Liver (tissue), 9 donors: ENCODE data around the gene DOK6. TPM values are rescaled to one million over a fixed set of nuclear protein-coding genes. Genes with fewer than 3 reads are reported as not detected.

ENCODE experiments used
- DNase-seq: peaks from one replicate; pipeline ENCODE4 v3.0.0-alpha.2; 2017; ENCODE audit warnings: low spot score
- H3K27ac ChIP-seq, 2 donors: one replicate each; pipeline ENCODE4 v1.7.0; 2013; ENCODE audit warnings: inconsistent platforms in 2 of 2, low read length in 2 of 2, control low read depth in 1 of 2, low read depth in 1 of 2, mild to moderate bottlenecking in 1 of 2
- H3K27me3 ChIP-seq, 4 donors: one replicate each; pipeline versions ENCODE4 v1.6.1 to v1.7.0; 2013; ENCODE audit warnings: low read length in 3 of 4, inconsistent platforms in 1 of 4, mild to moderate bottlenecking in 1 of 4, moderate library complexity in 1 of 4; ENCODE audit not compliant: control insufficient read depth in 4 of 4, insufficient read depth in 4 of 4
- H3K36me3 ChIP-seq, 4 donors: one replicate each; pipeline versions ENCODE4 v1.6.1 to v1.7.0; 2013; ENCODE audit warnings: low read length in 3 of 4, mild to moderate bottlenecking in 3 of 4, low read depth in 1 of 4, moderate library complexity in 1 of 4; ENCODE audit not compliant: control insufficient read depth in 4 of 4, insufficient read depth in 3 of 4
- H3K4me1 ChIP-seq, 4 donors: one replicate each; pipeline versions ENCODE4 v1.6.1 to v1.7.0; 2013; ENCODE audit warnings: low read length in 3 of 4, mild to moderate bottlenecking in 3 of 4, moderate library complexity in 1 of 4; ENCODE audit not compliant: control insufficient read depth in 4 of 4, insufficient read depth in 4 of 4
- H3K4me3 ChIP-seq, 3 donors: one replicate each; pipeline versions ENCODE4 v1.6.1 to v1.7.0; 2013; ENCODE audit warnings: low read length in 3 of 3, control low read depth in 1 of 3, low read depth in 1 of 3, mild to moderate bottlenecking in 1 of 3
- H3K9ac ChIP-seq, 2 donors: one replicate each; pipeline ENCODE4 v1.7.0; 2013; ENCODE audit warnings: low read length in 2 of 2, mild to moderate bottlenecking in 2 of 2, moderate library complexity in 2 of 2, control low read depth in 1 of 2, low read depth in 1 of 2
- H3K9me3 ChIP-seq, 4 donors: one replicate each; pipeline versions ENCODE4 v1.6.1 to v1.7.0; 2013; ENCODE audit warnings: low read length in 3 of 4; ENCODE audit not compliant: control insufficient read depth in 4 of 4
- EGR1 ChIP-seq, 2 donors: IDR thresholded peaks; 2 replicates each; pipeline ENCODE4 v1.6.1; 2016 to 2018; ENCODE audit warnings: antibody characterized with exemption in 2 of 2, low read depth in 2 of 2
- FOXA1 ChIP-seq: IDR thresholded peaks from 2 replicates; pipeline ENCODE4 v1.6.1; 2016; ENCODE audit warnings: antibody characterized with exemption
- GABPA ChIP-seq, 2 donors: IDR thresholded peaks in 1 of 2; conservative IDR thresholded peaks in 1 of 2; 2 replicates each; pipeline ENCODE4 v1.6.1; 2016; ENCODE audit warnings: antibody characterized with exemption in 2 of 2, mild to moderate bottlenecking in 1 of 2, moderate library complexity in 1 of 2
- HNF4A ChIP-seq, 2 donors: conservative IDR thresholded peaks; 2 replicates each; pipeline ENCODE4 v1.6.1; 2016; ENCODE audit warnings: antibody characterized with exemption in 2 of 2, mild to moderate bottlenecking in 2 of 2
- HNF4G ChIP-seq: IDR thresholded peaks from 2 replicates; pipeline ENCODE4 v1.6.1; 2016; ENCODE audit warnings: antibody characterized with exemption
- NR2F2 ChIP-seq: IDR thresholded peaks from 2 replicates; pipeline ENCODE4 v1.6.1; 2016; ENCODE audit warnings: antibody characterized with exemption
- RAD21 ChIP-seq, 2 donors: IDR thresholded peaks; 2 replicates each; pipeline ENCODE4 v1.6.1; 2016; ENCODE audit warnings: antibody characterized with exemption in 2 of 2, mild to moderate bottlenecking in 2 of 2
- REST ChIP-seq: IDR thresholded peaks from 2 replicates; pipeline ENCODE4 v1.6.1; 2016; ENCODE audit warnings: antibody characterized with exemption, mild to moderate bottlenecking
- RXRA ChIP-seq, 2 donors: IDR thresholded peaks; 2 replicates each; pipeline ENCODE4 v1.6.1; 2017 to 2018; ENCODE audit warnings: antibody characterized with exemption in 2 of 2, mild to moderate bottlenecking in 1 of 2
- SP1 ChIP-seq: IDR thresholded peaks from 2 replicates; pipeline ENCODE4 v1.6.1; 2018; ENCODE audit warnings: antibody characterized with exemption, mild to moderate bottlenecking
- TAF1 ChIP-seq: conservative IDR thresholded peaks from 2 replicates; pipeline ENCODE4 v1.6.1; 2016; ENCODE audit warnings: antibody characterized with exemption, mild to moderate bottlenecking
- YY1 ChIP-seq: IDR thresholded peaks from 2 replicates; pipeline ENCODE4 v1.6.1; 2016; ENCODE audit warnings: antibody characterized with exemption, mild to moderate bottlenecking
- WGBS: extraction: QIAGEN DNeasy Blood & Tissue Kit; methylation state at CpG from one replicate; pipeline ENCODE4 v1.1.7; 2013; 5-methylcytosine and 5-hydroxymethylcytosine counted together
- polyA plus RNA-seq, 2 donors: library from polyadenylated mRNA; stranded (reverse) in 1 of 2; unstranded in 1 of 2; fragments of 200-250 nt in 1 of 2; fragments of >200 nt in 1 of 2; fragmentation: Nextera tagmentation in 1 of 2; extraction: Ambion mirVana in 1 of 2; gene quantifications; one replicate each; pipeline versions ENCODE4 v1.2.1 to v1.2.3, GENCODE V29; 2013 to 2015
- total RNA-seq, 2 donors: library from RNA; depleted of rRNA; stranded (reverse); fragments of >200 nt; gene quantifications; one replicate each; pipeline ENCODE4 v1.2.3, GENCODE V29; 2014
- TF ChIP-seq, protein P1 (sequence below): fragments of 150-350 bp; IDR thresholded peaks from 2 replicates; pipeline ENCODE4 v1.5.1; 2017; ENCODE audit warnings: improper control_type of control experiment, low read depth, low read length; ENCODE audit not compliant: missing input control
- TF ChIP-seq, protein P2 (sequence below): IDR thresholded peaks from 2 replicates; pipeline ENCODE4 v1.6.1; 2016; ENCODE audit warnings: antibody characterized with exemption
- donor health status: healthy.
- donor health status: healthy.
- donor health status: healthy.
- donor health status: healthy.
- donor health status: healthy.

The DOK6 gene
- total and polyA plus RNA-seq, 4 donors = 0.08 to 1.1 (median 0.67) TPM

GRCh38 chr18:69402533-69402989 lies 1.9 kb downstream of the DOK6 start:
- Histone ChIP-seq H3K4me1 (peaks cover 7 to 25% (median 17%) of the 10 kb centered on the region in 4 donors), H3K27me3 (no peaks in the 10 kb centered on the region), H3K9ac (no peak overlapping the region), H3K36me3 (no peaks in the 10 kb centered on the region), H3K9me3 (no peaks in the 10 kb centered on the region), H3K27ac (no peak overlapping the region), H3K4me3 (peak overlapping the region in 2 of 3 donors; percentile 12 to 90)
- TF ChIP-seq GABPA (IDR thresholded peaks at IDR 0.05 in 1 of 2, conservative IDR thresholded peaks at IDR 0.05 in 1 of 2) (no peak), HNF4G (no peak), EGR1 (IDR thresholded peaks at IDR 0.05; ENCODE audit: low read depth in 2 of 2) (no peak), RAD21 (IDR thresholded peaks at IDR 0.05) (no peak), HNF4A (conservative IDR thresholded peaks at IDR 0.05) (no peak), RXRA (IDR thresholded peaks at IDR 0.05) (no peak), REST (no peak)
- TF ChIP-seq, protein P1, sequence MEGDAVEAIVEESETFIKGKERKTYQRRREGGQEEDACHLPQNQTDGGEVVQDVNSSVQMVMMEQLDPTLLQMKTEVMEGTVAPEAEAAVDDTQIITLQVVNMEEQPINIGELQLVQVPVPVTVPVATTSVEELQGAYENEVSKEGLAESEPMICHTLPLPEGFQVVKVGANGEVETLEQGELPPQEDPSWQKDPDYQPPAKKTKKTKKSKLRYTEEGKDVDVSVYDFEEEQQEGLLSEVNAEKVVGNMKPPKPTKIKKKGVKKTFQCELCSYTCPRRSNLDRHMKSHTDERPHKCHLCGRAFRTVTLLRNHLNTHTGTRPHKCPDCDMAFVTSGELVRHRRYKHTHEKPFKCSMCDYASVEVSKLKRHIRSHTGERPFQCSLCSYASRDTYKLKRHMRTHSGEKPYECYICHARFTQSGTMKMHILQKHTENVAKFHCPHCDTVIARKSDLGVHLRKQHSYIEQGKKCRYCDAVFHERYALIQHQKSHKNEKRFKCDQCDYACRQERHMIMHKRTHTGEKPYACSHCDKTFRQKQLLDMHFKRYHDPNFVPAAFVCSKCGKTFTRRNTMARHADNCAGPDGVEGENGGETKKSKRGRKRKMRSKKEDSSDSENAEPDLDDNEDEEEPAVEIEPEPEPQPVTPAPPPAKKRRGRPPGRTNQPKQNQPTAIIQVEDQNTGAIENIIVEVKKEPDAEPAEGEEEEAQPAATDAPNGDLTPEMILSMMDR = no peak
- no peak for DNase-seq
- WGBS = 28% methylated on average over 20 of the region's 20 CpGs

GRCh38 chr18:69408522-69408921 lies 7.8 kb downstream of the DOK6 start:
- DNase-seq = no peak
- TF ChIP-seq YY1 (no peak), SP1 (no peak), FOXA1 (no peak)
- H3K4me3 ChIP-seq = no peak overlapping the region
- H3K27me3 ChIP-seq = no peaks in the 10 kb centered on the region
- no peaks in the 10 kb centered on the region for H3K36me3 ChIP-seq
- no peaks in the 10 kb centered on the region for H3K9me3 ChIP-seq
- H3K4me1 ChIP-seq = peaks cover 0 to 8% (median 1%) of the 10 kb centered on the region in 4 donors
- WGBS = 86% methylated on average over 1 of the region's 1 CpG
- no peak overlapping the region for H3K27ac ChIP-seq
- no peak overlapping the region for H3K9ac ChIP-seq

DNA sequence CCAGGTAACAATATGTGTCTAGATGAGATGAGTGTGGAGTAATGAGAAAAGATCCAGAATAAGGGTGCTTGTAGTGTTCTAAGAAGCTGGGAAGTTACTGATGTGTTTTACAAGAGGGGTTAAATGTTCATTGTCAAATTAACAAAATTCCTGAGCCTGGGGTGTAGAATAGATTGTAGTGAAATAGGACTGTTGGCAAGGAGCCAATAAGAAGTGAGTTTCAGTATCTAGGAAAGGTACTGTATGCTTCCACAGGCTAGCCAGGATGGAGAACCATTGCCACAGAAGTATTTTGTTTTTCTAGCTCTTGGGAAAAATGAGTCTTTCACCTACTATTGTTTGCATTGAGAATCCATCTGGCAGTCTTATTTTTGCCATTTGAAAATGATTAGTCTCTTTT lies 10.5 kb downstream of the DOK6 start:
- Histone ChIP-seq H3K9ac (no peak overlapping the region), H3K36me3 (no peaks in the 10 kb centered on the region), H3K27ac (no peak overlapping the region), H3K27me3 (no peaks in the 10 kb centered on the region), H3K9me3 (no peaks in the 10 kb centered on the region), H3K4me3 (no peak overlapping the region), H3K4me1 (no peaks in the 10 kb centered on the region)
- DNase-seq = no peak
- TF ChIP-seq EGR1 (IDR thresholded peaks at IDR 0.05; ENCODE audit: low read depth in 2 of 2) (no peak), TAF1 (no peak), REST (no peak), RXRA (IDR thresholded peaks at IDR 0.05) (no peak), RAD21 (IDR thresholded peaks at IDR 0.05) (no peak), GABPA (IDR thresholded peaks at IDR 0.05 in 1 of 2, conservative IDR thresholded peaks at IDR 0.05 in 1 of 2) (no peak), YY1 (no peak), NR2F2 (no peak), SP1 (no peak)
- TF ChIP-seq, protein P2, sequence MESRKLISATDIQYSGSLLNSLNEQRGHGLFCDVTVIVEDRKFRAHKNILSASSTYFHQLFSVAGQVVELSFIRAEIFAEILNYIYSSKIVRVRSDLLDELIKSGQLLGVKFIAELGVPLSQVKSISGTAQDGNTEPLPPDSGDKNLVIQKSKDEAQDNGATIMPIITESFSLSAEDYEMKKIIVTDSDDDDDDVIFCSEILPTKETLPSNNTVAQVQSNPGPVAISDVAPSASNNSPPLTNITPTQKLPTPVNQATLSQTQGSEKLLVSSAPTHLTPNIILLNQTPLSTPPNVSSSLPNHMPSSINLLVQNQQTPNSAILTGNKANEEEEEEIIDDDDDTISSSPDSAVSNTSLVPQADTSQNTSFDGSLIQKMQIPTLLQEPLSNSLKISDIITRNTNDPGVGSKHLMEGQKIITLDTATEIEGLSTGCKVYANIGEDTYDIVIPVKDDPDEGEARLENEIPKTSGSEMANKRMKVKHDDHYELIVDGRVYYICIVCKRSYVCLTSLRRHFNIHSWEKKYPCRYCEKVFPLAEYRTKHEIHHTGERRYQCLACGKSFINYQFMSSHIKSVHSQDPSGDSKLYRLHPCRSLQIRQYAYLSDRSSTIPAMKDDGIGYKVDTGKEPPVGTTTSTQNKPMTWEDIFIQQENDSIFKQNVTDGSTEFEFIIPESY = no peak
- TF ChIP-seq, protein P1 = no peak
